Activated naive CD4-positive, alpha-beta T cell treated with anti-CD3 and anti-CD28 coated beads, Interleukin-2, amount 50 U/mL, for 72 hours (primary cell): ENCODE results near the gene C1orf174. TPM values are rescaled to one million over a fixed set of nuclear protein-coding genes. Genes with fewer than 3 reads are reported as not detected.

Experiments
- ATAC-seq, 2 donors: fragments of 150-1000 bp; cut with Tn5 transposase; 2 replicates each; pipeline ENCODE4 v1.10.0; 2021; ENCODE audit warnings: mild to moderate bottlenecking in 2 of 2, moderate library complexity in 2 of 2
- DNase-seq, 2 donors: peaks; one replicate each; pipeline ENCODE4 v3.0.0; 2021 to 2022; ENCODE audit warnings: low spot score in 2 of 2
- H3K27ac Mint-ChIP-seq, 2 donors: one replicate each; pipeline ENCODE4 v1.8.0; 2022; ENCODE audit warnings: mild to moderate bottlenecking in 2 of 2, mixed read lengths in 2 of 2
- H3K36me3 Mint-ChIP-seq, 2 donors: one replicate each; pipeline ENCODE4 v1.8.0; 2022; ENCODE audit warnings: mixed read lengths in 2 of 2
- H3K9me3 Mint-ChIP-seq, 2 donors: one replicate each; pipeline ENCODE4 v1.8.0; 2022; ENCODE audit warnings: mixed read lengths in 2 of 2
- total RNA-seq, 2 donors: library from RNA; stranded (reverse); gene quantifications; one replicate each; pipeline ENCODE4 v1.2.3, GENCODE V29; 2022

C1orf174 gene
- total RNA-seq, 2 donors from 2014 or later, result 28.9 to 34.7 TPM

GRCh38 chr1:3874736-3875135 lies 25.3 kb downstream of the C1orf174 start:
- Mint-ChIP-seq H3K36me3 (peaks cover 13 to 16% of the 10 kb centered on the region in 2 donors), H3K27ac (no peak overlapping the region), H3K9me3 (no peaks in the 10 kb centered on the region)
- no peak for ATAC-seq
- DNase-seq, result no peak

- Mint-ChIP-seq H3K36me3 (peaks cover 0 to 10% of the 10 kb centered on the region in 2 donors), H3K9me3 (peaks cover 0 to 6% of the 10 kb centered on the region in 2 donors), H3K27ac (no peak overlapping the region)
- no peak for ATAC-seq
- no peak for DNase-seq
Measured at GRCh38 chr1:3872546-3872945, 27.5 kb downstream of the C1orf174 start.

GRCh38 chr1:3871451-3871805 lies 28.6 kb downstream of the C1orf174 start:
- H3K27ac Mint-ChIP-seq, result peak overlapping the region in 1 of 2 donors; percentile 22
- H3K9me3 Mint-ChIP-seq, result peaks cover 0 to 6% of the 10 kb centered on the region in 2 donors
- ATAC-seq (no peak), DNase-seq (no peak)
- H3K36me3 Mint-ChIP-seq, result peaks cover 0 to 10% of the 10 kb centered on the region in 2 donors

DNA sequence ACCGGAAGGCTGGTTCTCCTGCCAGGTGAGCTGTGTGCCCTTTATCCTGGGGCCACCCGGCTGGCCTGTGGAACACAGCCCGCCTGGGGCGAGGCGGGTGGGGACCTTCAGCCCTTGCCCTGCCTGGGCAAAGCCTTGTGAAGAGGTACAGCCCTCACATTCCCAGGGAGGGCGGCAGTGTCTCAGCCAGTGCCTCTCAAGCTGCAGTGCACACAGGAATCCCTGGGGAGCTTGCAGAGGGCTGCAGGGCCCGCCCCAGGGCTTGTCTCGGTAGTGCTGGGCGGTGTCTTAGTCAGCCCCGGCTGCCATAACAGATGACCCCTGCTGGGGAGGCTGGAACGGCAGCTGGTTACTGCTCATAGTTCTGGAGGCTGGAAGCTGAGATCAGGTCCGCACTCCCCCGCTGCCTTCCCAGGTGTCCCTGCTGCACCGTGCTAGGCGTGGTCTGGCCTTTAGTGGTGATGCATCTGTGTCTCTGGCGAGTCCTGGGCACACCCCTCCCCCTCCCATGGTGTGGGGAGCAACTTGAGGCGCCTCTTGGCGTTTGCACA lies 30.2 kb downstream of the C1orf174 start:
- H3K27ac Mint-ChIP-seq, result peak overlapping the region in 1 of 2 donors; percentile 45
- DNase-seq, result no peak
- peaks cover 0 to 10% of the 10 kb centered on the region in 2 donors for H3K36me3 Mint-ChIP-seq
- peaks cover 0 to 6% of the 10 kb centered on the region in 2 donors for H3K9me3 Mint-ChIP-seq
- ATAC-seq, result no peak

DNA sequence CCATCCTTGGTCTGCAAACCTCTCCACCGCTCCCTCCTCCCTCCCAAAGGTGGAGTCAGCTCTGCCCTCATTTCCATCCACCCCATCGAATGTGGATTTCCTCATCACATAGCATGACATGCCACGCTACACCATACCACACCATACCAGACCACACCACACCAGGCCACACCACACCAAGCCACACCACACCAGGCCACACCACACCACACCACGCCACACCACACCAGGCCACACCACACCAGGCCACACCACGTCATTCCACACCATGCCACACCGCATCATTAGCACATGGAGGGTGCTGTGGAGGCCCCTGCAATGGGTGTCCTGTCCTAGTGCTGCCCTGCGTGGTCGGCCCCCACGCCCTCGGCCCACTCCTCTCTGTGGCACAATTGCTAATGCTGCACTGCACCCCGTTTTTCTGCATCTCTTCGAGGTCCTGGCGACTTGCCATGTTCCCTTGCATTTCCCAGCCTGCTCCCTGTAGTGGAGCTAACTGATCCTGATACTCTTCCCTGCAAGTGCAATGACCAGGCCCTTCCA lies 31.5 kb downstream of the C1orf174 start:
- DNase-seq (no peak), ATAC-seq (no peak)
- Mint-ChIP-seq H3K27ac (peak overlapping the region in 1 of 2 donors; percentile 79), H3K36me3 (peaks cover 0 to 10% of the 10 kb centered on the region in 2 donors), H3K9me3 (peaks cover 0 to 6% of the 10 kb centered on the region in 2 donors)

DNA sequence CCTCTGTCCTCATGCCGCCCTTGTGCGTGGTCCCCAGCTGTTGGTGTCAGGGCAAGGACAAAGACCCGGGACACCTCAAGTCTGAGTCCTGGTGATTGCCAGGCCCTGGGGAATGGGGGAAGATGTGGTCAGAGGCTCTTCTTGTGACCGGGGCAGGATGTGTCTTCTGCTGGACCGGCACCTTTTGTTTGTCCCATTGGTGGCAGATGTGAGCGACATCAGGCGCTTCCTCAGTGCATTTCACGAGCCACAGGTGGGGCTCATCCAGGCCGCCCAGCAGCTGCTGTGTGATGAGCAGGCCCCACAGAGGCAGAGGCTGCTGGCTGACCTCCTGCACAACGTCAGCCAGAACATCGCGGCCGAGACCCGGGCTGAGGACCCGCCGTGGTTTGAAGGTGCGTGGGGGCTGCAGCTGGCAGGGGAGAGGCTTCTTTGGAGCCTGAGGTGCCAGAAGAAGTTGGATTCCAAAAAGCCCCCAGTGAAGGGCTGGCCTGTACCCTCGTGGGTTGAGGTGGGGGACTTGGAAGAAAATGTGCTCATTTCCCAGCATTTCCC lies 34.4 kb downstream of the C1orf174 start:
- DNase-seq (no peak), ATAC-seq (no peak)
- Mint-ChIP-seq H3K36me3 (peaks cover 0 to 10% of the 10 kb centered on the region in 2 donors), H3K9me3 (peaks cover 0 to 6% of the 10 kb centered on the region in 2 donors), H3K27ac (no peak overlapping the region)

- DNase-seq (no peak), ATAC-seq (no peak)
- Mint-ChIP-seq H3K36me3 (peaks cover 0 to 10% of the 10 kb centered on the region in 2 donors), H3K9me3 (peaks cover 0 to 6% of the 10 kb centered on the region in 2 donors), H3K27ac (no peak overlapping the region)
Measured at GRCh38 chr1:3864884-3865283, 35.2 kb downstream of the C1orf174 start.

GRCh38 chr1:3863231-3863935 lies 36.7 kb downstream of the C1orf174 start:
- Mint-ChIP-seq H3K27ac (no peak overlapping the region), H3K36me3 (peaks cover 0 to 3% of the 10 kb centered on the region in 2 donors), H3K9me3 (peaks cover 0 to under 1% of the 10 kb centered on the region in 2 donors)
- no peak for DNase-seq
- no peak for ATAC-seq

DNA sequence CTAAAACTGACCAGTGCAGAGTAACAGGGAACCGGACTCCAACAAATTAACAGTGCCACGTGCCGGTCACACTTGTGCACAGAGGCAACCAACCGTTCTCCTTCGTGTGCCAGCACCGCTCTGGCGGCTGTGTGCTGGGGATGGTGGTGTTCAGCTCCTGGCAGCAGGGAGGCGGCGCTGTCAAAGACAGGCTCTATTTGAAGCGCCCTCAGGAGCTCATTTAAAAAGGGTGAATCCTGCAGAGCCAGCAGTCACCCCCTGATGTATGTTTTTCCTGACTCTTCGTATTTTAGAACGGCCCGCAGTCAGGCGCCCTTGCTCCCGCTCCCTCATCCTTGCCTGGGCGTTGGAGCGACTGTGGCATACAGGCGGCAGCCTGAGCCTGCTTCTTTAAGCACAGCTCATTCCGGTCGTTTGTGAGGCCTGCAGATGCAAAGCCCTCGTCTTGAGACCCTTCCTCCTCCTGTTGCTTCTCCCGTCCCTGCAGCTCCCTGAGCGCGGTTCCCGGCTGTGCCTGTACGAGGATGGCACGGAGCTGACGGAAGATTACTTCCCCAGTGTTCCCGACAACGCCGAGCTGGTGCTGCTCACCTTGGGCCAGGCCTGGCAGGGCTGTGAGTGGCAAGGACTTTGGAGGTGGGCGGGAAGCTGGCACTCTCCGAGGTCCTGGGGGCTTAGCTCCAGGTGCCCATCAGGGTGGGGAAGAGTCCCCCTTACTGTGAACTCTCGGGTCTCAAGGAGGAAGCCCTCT lies 41.7 kb downstream of the C1orf174 start:
- Mint-ChIP-seq H3K36me3 (peaks cover 0 to 5% of the 10 kb centered on the region in 2 donors), H3K9me3 (no peaks in the 10 kb centered on the region), H3K27ac (no peak overlapping the region)
- ATAC-seq (no peak), DNase-seq (peak in 1 of 2 donors; percentile 6)

- no peak for DNase-seq
- H3K36me3 Mint-ChIP-seq, result peaks cover 0 to 5% of the 10 kb centered on the region in 2 donors
- no peak for ATAC-seq
- H3K27ac Mint-ChIP-seq, result peak overlapping the region in 1 of 2 donors; percentile 93
- H3K9me3 Mint-ChIP-seq, result no peaks in the 10 kb centered on the region
Measured at GRCh38 chr1:3857791-3858129, 42.3 kb downstream of the C1orf174 start.

GRCh38 chr1:3856923-3857790 lies 42.9 kb downstream of the C1orf174 start, which contains the start of the genes CEP104 and DFFB:
CEP104 (minus strand) TSS chr1:3857211; CDS start chr1:3852407, 4,804 bp downstream.
DFFB (plus strand) TSS chr1:3857476; CDS start chr1:3857604, 128 bp downstream.
- H3K9me3 Mint-ChIP-seq, result no peaks in the 10 kb centered on the region
- ATAC-seq, result peak; percentile 97 to 98
- peaks cover 0 to 5% of the 10 kb centered on the region in 2 donors for H3K36me3 Mint-ChIP-seq
- peak within 1 kb of the TSS; percentile 93 to 95 for H3K27ac Mint-ChIP-seq
- peak; percentile 98 to 99 for DNase-seq

DNA sequence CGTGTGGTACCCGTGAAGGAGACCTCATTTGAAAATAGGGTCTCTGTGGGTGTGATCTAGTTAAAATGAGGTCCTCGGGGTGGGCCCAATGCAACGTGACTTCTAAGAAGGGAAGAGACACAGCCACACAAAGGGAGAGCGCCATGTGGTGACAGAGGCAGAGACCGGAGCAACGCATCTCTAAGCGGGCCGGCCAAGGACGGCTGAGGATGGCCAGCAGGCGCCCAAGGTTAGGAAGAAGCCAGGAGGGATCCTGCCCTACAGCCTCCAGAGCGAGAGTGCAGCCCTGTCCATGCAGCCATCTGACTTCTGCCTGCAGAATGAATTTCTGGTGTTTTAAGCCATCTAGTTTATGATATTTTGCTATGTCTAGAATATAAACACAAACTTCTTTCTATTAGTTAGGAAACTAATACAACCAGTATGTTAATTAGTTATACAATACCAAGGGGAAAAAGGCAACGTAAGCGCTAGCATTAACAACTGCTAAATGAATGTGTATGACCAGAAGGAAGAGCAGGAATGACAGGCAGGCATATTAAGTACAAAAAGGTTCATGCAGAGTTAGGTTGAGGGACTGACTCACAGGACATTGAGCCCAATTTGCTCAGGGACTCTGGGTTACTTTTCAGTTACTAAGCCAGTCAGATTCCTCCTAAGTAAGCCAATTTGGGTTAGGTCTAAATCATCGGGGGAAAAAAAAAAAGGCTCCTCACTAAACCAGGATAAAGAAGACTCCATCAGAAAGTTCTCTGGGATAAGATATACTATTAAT lies 47.2 kb downstream of the C1orf174 start:
- DNase-seq, result no peak
- no peak for ATAC-seq
- Mint-ChIP-seq H3K36me3 (peaks cover 0 to 5% of the 10 kb centered on the region in 2 donors), H3K9me3 (no peaks in the 10 kb centered on the region), H3K27ac (no peak overlapping the region)

- no peak overlapping the region for H3K27ac Mint-ChIP-seq
- H3K9me3 Mint-ChIP-seq, result no peaks in the 10 kb centered on the region
- DNase-seq (no peak), ATAC-seq (no peak)
- peaks cover 0 to under 1% of the 10 kb centered on the region in 2 donors for H3K36me3 Mint-ChIP-seq
Measured at GRCh38 chr1:3852091-3852490, 48.0 kb downstream of the C1orf174 start.

- ATAC-seq (no peak), DNase-seq (no peak)
- H3K27ac Mint-ChIP-seq, result no peak overlapping the region
- no peaks in the 10 kb centered on the region for H3K9me3 Mint-ChIP-seq
- H3K36me3 Mint-ChIP-seq, result no peaks in the 10 kb centered on the region
Measured at GRCh38 chr1:3851292-3851691, 48.8 kb downstream of the C1orf174 start.

GRCh38 chr1:3850857-3851256 lies 49.2 kb downstream of the C1orf174 start:
- ATAC-seq, result no peak

More at GRCh38 chr1:3850857-3851256, 49.2 kb downstream of the C1orf174 start:
- DNase-seq, result no peak
- Mint-ChIP-seq H3K36me3 (no peaks in the 10 kb centered on the region), H3K9me3 (no peaks in the 10 kb centered on the region), H3K27ac (no peak overlapping the region)
